ENCODE measurements around the gene SLC38A11. TPM values are rescaled to one million over a fixed set of nuclear protein-coding genes. Genes with fewer than 3 reads are reported as not detected.

The SLC38A11 gene, protein sequence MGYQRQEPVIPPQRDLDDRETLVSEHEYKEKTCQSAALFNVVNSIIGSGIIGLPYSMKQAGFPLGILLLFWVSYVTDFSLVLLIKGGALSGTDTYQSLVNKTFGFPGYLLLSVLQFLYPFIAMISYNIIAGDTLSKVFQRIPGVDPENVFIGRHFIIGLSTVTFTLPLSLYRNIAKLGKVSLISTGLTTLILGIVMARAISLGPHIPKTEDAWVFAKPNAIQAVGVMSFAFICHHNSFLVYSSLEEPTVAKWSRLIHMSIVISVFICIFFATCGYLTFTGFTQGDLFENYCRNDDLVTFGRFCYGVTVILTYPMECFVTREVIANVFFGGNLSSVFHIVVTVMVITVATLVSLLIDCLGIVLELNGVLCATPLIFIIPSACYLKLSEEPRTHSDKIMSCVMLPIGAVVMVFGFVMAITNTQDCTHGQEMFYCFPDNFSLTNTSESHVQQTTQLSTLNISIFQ
- total RNA-seq (2021; ENCODE audit: unreplicated experiment) (0.46 TPM), Bru-seq, nascent RNA (percentile 15 among the genes with signal in this experiment), BruChase-seq, experiment 1, labeled RNA remaining after a 2-hour chase (percentile 22 among the genes with signal in this experiment), BruChase-seq, experiment 2, labeled RNA remaining after a 6-hour chase (percentile 19 among the genes with signal in this experiment)
- not detected for polyA plus RNA-seq (2012; ENCODE audit: insufficient read length)
- long read RNA-seq, result 0 reads

DNA sequence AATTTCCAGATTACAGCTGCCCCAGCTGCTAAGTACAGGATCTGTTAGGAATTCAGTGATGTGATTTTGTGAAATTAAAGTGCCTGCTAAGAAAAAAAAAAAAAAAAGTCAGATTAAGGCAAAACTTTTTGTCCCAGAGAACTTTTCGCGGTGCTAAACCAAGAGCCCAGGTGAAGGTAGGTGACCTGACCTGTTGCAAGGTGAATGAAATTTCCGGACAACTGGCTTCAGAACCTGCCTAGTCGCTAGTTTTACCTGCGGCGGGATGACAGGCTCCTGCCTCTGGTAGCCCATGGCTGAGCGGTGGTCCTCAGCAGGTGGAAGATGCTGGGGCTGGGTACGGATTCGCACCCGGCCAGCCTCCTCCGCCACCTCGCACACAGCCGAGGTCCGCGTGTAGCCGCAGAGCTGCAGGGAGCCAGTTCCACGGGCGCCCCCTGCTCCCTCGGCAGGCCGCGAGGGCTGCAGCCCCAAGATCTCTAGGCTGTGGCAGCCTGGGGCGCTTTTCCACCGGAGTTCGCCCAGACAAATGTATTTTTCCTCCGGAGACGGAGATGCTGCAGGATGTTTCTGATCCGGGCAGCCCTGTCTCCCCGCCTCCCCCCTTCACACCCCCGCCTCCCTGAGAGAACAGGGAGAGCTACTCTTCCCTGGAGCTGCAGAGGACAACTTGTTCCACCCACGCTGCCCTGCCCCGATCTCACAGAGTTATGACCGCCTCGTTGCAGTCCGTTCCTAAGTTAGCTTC is at the start of gene SLC38A11:
Gene SLC38A11 (minus strand): TSS at position 572 of the 748 bp plus-strand sequence. CDS start 278 bp downstream, at position 294.
- intact Hi-C loops (cut with micrococcal nuclease; ENCODE audit: unreplicated experiment) (no loop called here), in situ Hi-C loops (cut with HindIII; ENCODE audit: low pct_unique_long_range_greater_than_20kb, low sequenced_read_pairs) (no loop called here)
- Histone ChIP-seq H3K4me1 (ENCODE audit: control insufficient read depth, insufficient read depth, low read length) (no peaks in the 10 kb centered on the region), H3K9me3 (ENCODE audit: control insufficient read depth, insufficient read depth, low read depth, low read length) (no peaks in the 10 kb centered on the region), H3K4me3 (ENCODE audit: low read depth in 2 of 2, low read length in 2 of 2) (peak within 1 kb of the TSS in 1 of 2 experiments; percentile 12; a peak in 1 of 4 replicates), H3K27me3 (ENCODE audit: control insufficient read depth, insufficient read depth, low read length) (0 out of 2 replicates have a peak, but pooled peaks cover 2% of the 10 kb centered on the region), H3K27ac (ENCODE audit: low read length) (no peak within 1 kb of the TSS), H3K36me3 (ENCODE audit: control insufficient read depth, insufficient read depth, low read length) (no peaks in the 10 kb centered on the region)
- CTCF ChIA-PET, result no interaction called here
- BruUV-seq (replicated peaks), result no TSS peak
- TF ChIP-seq, protein P1, sequence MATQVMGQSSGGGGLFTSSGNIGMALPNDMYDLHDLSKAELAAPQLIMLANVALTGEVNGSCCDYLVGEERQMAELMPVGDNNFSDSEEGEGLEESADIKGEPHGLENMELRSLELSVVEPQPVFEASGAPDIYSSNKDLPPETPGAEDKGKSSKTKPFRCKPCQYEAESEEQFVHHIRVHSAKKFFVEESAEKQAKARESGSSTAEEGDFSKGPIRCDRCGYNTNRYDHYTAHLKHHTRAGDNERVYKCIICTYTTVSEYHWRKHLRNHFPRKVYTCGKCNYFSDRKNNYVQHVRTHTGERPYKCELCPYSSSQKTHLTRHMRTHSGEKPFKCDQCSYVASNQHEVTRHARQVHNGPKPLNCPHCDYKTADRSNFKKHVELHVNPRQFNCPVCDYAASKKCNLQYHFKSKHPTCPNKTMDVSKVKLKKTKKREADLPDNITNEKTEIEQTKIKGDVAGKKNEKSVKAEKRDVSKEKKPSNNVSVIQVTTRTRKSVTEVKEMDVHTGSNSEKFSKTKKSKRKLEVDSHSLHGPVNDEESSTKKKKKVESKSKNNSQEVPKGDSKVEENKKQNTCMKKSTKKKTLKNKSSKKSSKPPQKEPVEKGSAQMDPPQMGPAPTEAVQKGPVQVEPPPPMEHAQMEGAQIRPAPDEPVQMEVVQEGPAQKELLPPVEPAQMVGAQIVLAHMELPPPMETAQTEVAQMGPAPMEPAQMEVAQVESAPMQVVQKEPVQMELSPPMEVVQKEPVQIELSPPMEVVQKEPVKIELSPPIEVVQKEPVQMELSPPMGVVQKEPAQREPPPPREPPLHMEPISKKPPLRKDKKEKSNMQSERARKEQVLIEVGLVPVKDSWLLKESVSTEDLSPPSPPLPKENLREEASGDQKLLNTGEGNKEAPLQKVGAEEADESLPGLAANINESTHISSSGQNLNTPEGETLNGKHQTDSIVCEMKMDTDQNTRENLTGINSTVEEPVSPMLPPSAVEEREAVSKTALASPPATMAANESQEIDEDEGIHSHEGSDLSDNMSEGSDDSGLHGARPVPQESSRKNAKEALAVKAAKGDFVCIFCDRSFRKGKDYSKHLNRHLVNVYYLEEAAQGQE (IDR thresholded peaks at IDR 0.05; ENCODE audit: insufficient read depth in 1 of 2, low read depth in 2 of 2, low read length in 1 of 2), result no peak
- TF ChIP-seq POLR2AphosphoS5 (IDR thresholded peaks at IDR 0.05; ENCODE audit: low read depth, low read length), result no peak
- DNase-seq (ENCODE audit: low read depth, low spot score) (no peak), ATAC-seq (peak; percentile 42; the same call in 1 of the 2 replicates)
- POLR2A ChIA-PET, result no interaction called here

DNA sequence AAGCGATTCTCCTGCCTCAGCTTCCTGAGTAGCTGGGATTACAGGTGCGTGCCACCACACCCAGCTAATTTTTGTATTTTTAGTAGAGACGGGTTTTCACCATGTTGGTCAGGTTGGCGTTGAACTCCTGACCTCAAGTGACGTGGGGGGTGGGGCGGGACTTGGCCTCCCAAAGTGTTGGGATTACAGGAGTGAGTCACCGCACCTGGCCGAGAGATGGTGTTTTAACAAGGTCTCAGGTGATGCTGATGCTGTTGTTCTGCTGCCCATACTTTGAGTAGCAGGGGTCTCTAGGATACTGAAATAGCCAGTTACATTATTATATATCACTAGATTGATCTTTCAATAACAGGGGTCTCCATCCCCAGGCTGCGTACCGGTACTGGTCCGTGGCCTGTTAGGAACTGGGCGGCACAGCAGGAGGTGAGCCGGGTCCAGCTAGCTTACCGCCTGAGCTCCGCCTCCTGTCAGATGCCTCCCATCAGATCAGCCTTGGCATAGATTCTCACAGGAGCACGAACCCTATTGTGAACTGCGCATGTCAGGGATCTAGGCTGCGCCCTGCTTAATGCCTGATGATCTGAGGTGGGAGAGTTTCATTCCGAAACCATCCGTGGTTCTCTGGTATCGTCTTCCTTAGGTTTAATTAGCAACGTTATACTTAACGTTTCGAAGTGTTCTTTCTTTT is 48.3 kb upstream of the SLC38A11 start:
- no peak for ATAC-seq
- CTCF ChIA-PET, result no interaction called here

DNA sequence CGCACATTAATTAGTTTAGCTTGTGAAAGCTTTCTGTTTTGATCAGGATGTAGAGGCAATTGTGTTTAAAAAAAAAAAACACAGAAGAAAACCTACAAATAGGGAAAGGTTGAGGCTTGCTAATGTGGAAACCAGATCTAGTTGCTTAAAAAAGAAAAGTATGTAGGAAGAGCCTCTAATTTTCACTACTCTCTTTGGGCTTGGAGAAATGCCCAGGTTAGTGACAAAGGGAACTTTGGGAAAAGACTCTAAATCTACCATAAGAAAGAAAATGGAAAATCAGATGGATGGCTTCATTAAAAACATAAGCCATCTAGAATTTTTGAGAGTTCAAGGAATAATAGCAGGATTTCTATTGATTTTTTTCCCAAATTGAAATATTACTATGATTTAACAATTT is 47.3 kb upstream of the SLC38A11 start:
- intact Hi-C loops (cut with micrococcal nuclease; ENCODE audit: unreplicated experiment) (no loop called here), in situ Hi-C loops (cut with HindIII; ENCODE audit: low pct_unique_long_range_greater_than_20kb, low sequenced_read_pairs) (no loop called here)
- CTCF ChIA-PET, result no interaction called here
- no TSS peak for BruUV-seq (replicated peaks)
- ATAC-seq (no peak), DNase-seq (ENCODE audit: low read depth, low spot score) (no peak)
- Histone ChIP-seq H3K9me3 (ENCODE audit: control insufficient read depth, insufficient read depth, low read depth, low read length) (no peaks in the 10 kb centered on the region), H3K27me3 (ENCODE audit: control insufficient read depth, insufficient read depth, low read length) (no peaks in the 10 kb centered on the region), H3K36me3 (ENCODE audit: control insufficient read depth, insufficient read depth, low read length) (no peaks in the 10 kb centered on the region), H3K27ac (ENCODE audit: low read length) (no peak overlapping the region), H3K4me1 (ENCODE audit: control insufficient read depth, insufficient read depth, low read length) (no peaks in the 10 kb centered on the region), H3K4me3 (ENCODE audit: low read depth in 2 of 2, low read length in 2 of 2) (no peak overlapping the region)
- TF ChIP-seq, protein P1 (IDR thresholded peaks at IDR 0.05; ENCODE audit: insufficient read depth in 1 of 2, low read depth in 2 of 2, low read length in 1 of 2), result no peak
- TF ChIP-seq POLR2AphosphoS5 (IDR thresholded peaks at IDR 0.05; ENCODE audit: low read depth, low read length) (no peak), SIN3A (IDR thresholded peaks at IDR 0.05; ENCODE audit: borderline replicate concordance, insufficient read depth, low read depth, low read length) (no peak), TCF7L2 (IDR thresholded peaks at IDR 0.05; ENCODE audit: low read depth, low read length) (no peak)
- TF ChIP-seq, protein P2, sequence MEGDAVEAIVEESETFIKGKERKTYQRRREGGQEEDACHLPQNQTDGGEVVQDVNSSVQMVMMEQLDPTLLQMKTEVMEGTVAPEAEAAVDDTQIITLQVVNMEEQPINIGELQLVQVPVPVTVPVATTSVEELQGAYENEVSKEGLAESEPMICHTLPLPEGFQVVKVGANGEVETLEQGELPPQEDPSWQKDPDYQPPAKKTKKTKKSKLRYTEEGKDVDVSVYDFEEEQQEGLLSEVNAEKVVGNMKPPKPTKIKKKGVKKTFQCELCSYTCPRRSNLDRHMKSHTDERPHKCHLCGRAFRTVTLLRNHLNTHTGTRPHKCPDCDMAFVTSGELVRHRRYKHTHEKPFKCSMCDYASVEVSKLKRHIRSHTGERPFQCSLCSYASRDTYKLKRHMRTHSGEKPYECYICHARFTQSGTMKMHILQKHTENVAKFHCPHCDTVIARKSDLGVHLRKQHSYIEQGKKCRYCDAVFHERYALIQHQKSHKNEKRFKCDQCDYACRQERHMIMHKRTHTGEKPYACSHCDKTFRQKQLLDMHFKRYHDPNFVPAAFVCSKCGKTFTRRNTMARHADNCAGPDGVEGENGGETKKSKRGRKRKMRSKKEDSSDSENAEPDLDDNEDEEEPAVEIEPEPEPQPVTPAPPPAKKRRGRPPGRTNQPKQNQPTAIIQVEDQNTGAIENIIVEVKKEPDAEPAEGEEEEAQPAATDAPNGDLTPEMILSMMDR (IDR thresholded peaks at IDR 0.05), result no peak
- POLR2A ChIA-PET, result no interaction called here

More for the DNA sequence above, 48.3 kb upstream of the SLC38A11 start:
- H3K9me3 ChIP-seq (ENCODE audit: control insufficient read depth, insufficient read depth, low read depth, low read length), result no peaks in the 10 kb centered on the region
- no peaks in the 10 kb centered on the region for H3K27me3 ChIP-seq (ENCODE audit: control insufficient read depth, insufficient read depth, low read length)
- in situ Hi-C loops (cut with HindIII; ENCODE audit: low pct_unique_long_range_greater_than_20kb, low sequenced_read_pairs) (no loop called here), intact Hi-C loops (cut with micrococcal nuclease; ENCODE audit: unreplicated experiment) (no loop called here)
- POLR2A ChIA-PET, result no interaction called here
- H3K36me3 ChIP-seq (ENCODE audit: control insufficient read depth, insufficient read depth, low read length), result no peaks in the 10 kb centered on the region
- no peak overlapping the region for H3K4me3 ChIP-seq (ENCODE audit: low read depth in 2 of 2, low read length in 2 of 2)
- H3K4me1 ChIP-seq (ENCODE audit: control insufficient read depth, insufficient read depth, low read length), result no peaks in the 10 kb centered on the region
- H3K27ac ChIP-seq (ENCODE audit: low read length), result no peak overlapping the region
- no peak for DNase-seq (ENCODE audit: low read depth, low spot score)
- no TSS peak for BruUV-seq (replicated peaks)
- TF ChIP-seq TCF7L2 (IDR thresholded peaks at IDR 0.05; ENCODE audit: low read depth, low read length) (no peak), POLR2AphosphoS5 (IDR thresholded peaks at IDR 0.05; ENCODE audit: low read depth, low read length) (no peak)
